Measurements from ENCODE around the gene ILDR1.
"Not testable (repeated sequence)": the region's sequence is repeated elsewhere in the genome, so short reads cannot be mapped to it uniquely, and the experiment has no call there.

The ILDR1 gene

GRCh38 chr3:122021811-122022401, at the start of gene ILDR1:
ILDR1 (minus strand) TSS chr3:122022247; CDS start chr3:122022077, 170 bp downstream.
- peak in 2 of 10 donors; percentile 52 to 68 for DNase-seq
- intact Hi-C loops (cut with DNase I) = no loop called here

- DNase-seq = no peak
- intact Hi-C loops (cut with DNase I) = no loop called here
Measured at GRCh38 chr3:122067588-122068240, 45.7 kb upstream of the ILDR1 start.

- intact Hi-C loops (cut with DNase I) = no loop called here
- DNase-seq = no peak
Measured at GRCh38 chr3:122067214-122067550, 45.1 kb upstream of the ILDR1 start.

GRCh38 chr3:122066331-122067213, 44.5 kb upstream of the ILDR1 start:
- no peak for DNase-seq
- intact Hi-C loops (cut with DNase I) = no loop called here

GRCh38 chr3:122064326-122064725, 42.3 kb upstream of the ILDR1 start:
- intact Hi-C loops (cut with DNase I) = no loop called here
- DNase-seq = no peak

GRCh38 chr3:122063908-122064307, 41.9 kb upstream of the ILDR1 start:
- intact Hi-C loops (cut with DNase I) = no loop called here
- no peak for DNase-seq

GRCh38 chr3:122060040-122060698, 38.1 kb upstream of the ILDR1 start:
- DNase-seq = no peak
- intact Hi-C loops (cut with DNase I) = no loop called here

GRCh38 chr3:122058294-122058693, 36.2 kb upstream of the ILDR1 start:
- intact Hi-C loops (cut with DNase I) = no loop called here
- no peak for DNase-seq

GRCh38 chr3:122057671-122058070, 35.6 kb upstream of the ILDR1 start:
- intact Hi-C loops (cut with DNase I) = no loop called here
- no peak for DNase-seq

- no peak for DNase-seq
- intact Hi-C loops (cut with DNase I) = no loop called here
Measured at GRCh38 chr3:122055215-122055614, 33.2 kb upstream of the ILDR1 start, which contains the start of gene CD86. CD86 (plus strand) TSS chr3:122055362; CDS start chr3:122055490, 128 bp downstream.

GRCh38 chr3:122052968-122053367, 30.9 kb upstream of the ILDR1 start:
- no peak for DNase-seq
- intact Hi-C loops (cut with DNase I) = no loop called here

GRCh38 chr3:122047773-122048172, 25.7 kb upstream of the ILDR1 start:
- intact Hi-C loops (cut with DNase I); DNase-seq: not testable (repeated sequence)

GRCh38 chr3:122047296-122047695, 25.2 kb upstream of the ILDR1 start:
- DNase-seq; intact Hi-C loops (cut with DNase I): not testable (repeated sequence)

GRCh38 chr3:122033023-122033422, 11.0 kb upstream of the ILDR1 start:
- no peak for DNase-seq
- intact Hi-C loops (cut with DNase I) = no loop called here

- no peak for DNase-seq
- intact Hi-C loops (cut with DNase I) = no loop called here
Measured at GRCh38 chr3:122032531-122032930, 10.5 kb upstream of the ILDR1 start.

GRCh38 chr3:122031123-122031468, 9.0 kb upstream of the ILDR1 start:
- intact Hi-C loops (cut with DNase I) = no loop called here
- DNase-seq = no peak

- intact Hi-C loops (cut with DNase I) = no loop called here
- DNase-seq = no peak
Measured at GRCh38 chr3:122030381-122031122, 8.5 kb upstream of the ILDR1 start.

- intact Hi-C loops (cut with DNase I) = no loop called here
- DNase-seq = no peak
Measured at GRCh38 chr3:122025296-122025695, 3.2 kb upstream of the ILDR1 start.

- intact Hi-C loops (cut with DNase I) = no loop called here
- DNase-seq = no peak
Measured at GRCh38 chr3:122024800-122025199, 2.8 kb upstream of the ILDR1 start.

- intact Hi-C loops (cut with DNase I) = no loop called here
- no peak for DNase-seq
Measured at GRCh38 chr3:122023335-122023910, 1.4 kb upstream of the ILDR1 start.
